IMR-90 (cell line): ENCODE data around the gene PGBD5. TPM values are rescaled to one million over a fixed set of nuclear protein-coding genes. Genes with fewer than 3 reads are reported as not detected.

Experiments
- ATAC-seq: fragments of 200-7000 bp; cut with Tn5 transposase; 2 replicates; pipeline ENCODE4 v1.9.1; 2020; ENCODE audit warnings: low read depth, mild to moderate bottlenecking, moderate library complexity
- BruUV-seq: library from RNA; stranded (reverse); fragments of 400-500 nt; replicated peaks from 2 replicates; lab custom pipeline; 2021; lab: Mats Ljungman, UMichigan
- CTCF ChIA-PET: fragments of 300-600 bp; formaldehyde crosslinking; extraction: SDS; loops from one replicate; lab custom pipeline; 2021; ENCODE audit warnings: antibody characterized with exemption; lab: Yijun Ruan, JAX
- POLR2A ChIA-PET: fragments of 300-600 bp; sonication (Branson Sonifier 250); formaldehyde crosslinking; loops from one replicate; lab custom pipeline; 2022; ENCODE audit warnings: antibody characterized with exemption; ENCODE audit not compliant: unreplicated experiment; lab: Charles Lee
- DNase-seq: peaks from one replicate; pipeline ENCODE4 v3.0.0; 2013
- H2AFZ ChIP-seq: replicated peaks from 2 replicates; pipeline ENCODE3; 2013; ENCODE audit warnings: low read length, mild to moderate bottlenecking; ENCODE audit not compliant: poor library complexity
- H2AK5ac ChIP-seq: 2 replicates; pipeline ENCODE4 v1.6.1; 2013; ENCODE audit warnings: low read depth, low read length, inconsistent platforms
- H2AK9ac ChIP-seq: replicated peaks from 2 replicates; pipeline ENCODE3; 2013; ENCODE audit warnings: mild to moderate bottlenecking, low read depth, low read length, moderate library complexity; ENCODE audit not compliant: poor library complexity
- H2BK120ac ChIP-seq: 2 replicates; pipeline ENCODE4 v1.6.1; 2013; ENCODE audit warnings: low read depth, low read length, inconsistent platforms
- H2BK15ac ChIP-seq: 3 replicates; pipeline ENCODE4 v1.6.1; 2013; ENCODE audit warnings: low read depth, low read length, inconsistent platforms
- H2BK20ac ChIP-seq: 2 replicates; pipeline ENCODE4 v1.6.1; 2013; ENCODE audit warnings: low read depth, mild to moderate bottlenecking, inconsistent platforms, low read length, moderate library complexity
- H2BK5ac ChIP-seq: 2 replicates; pipeline ENCODE4 v1.6.1; 2013; ENCODE audit warnings: mild to moderate bottlenecking, low read depth, low read length, inconsistent platforms; ENCODE audit not compliant: poor library complexity, severe bottlenecking
- H3K14ac ChIP-seq: replicated peaks from 2 replicates; pipeline ENCODE4 v1.6.1; 2013; ENCODE audit warnings: low read depth, low read length, inconsistent platforms
- H3K18ac ChIP-seq: 2 replicates; pipeline ENCODE4 v1.6.1; 2013; ENCODE audit warnings: low read depth, low read length, control low read depth
- H3K23ac ChIP-seq: 2 replicates; pipeline ENCODE4 v1.6.1; 2013; ENCODE audit warnings: low read depth, low read length, inconsistent platforms
- H3K27ac ChIP-seq: 2 replicates; pipeline ENCODE4 v1.5.1; 2013; ENCODE audit warnings: mild to moderate bottlenecking, control low read depth, low read length; ENCODE audit not compliant: insufficient read depth
- H3K27me3 ChIP-seq: 2 replicates; pipeline ENCODE4 v1.6.1; 2013; ENCODE audit warnings: low read length; ENCODE audit not compliant: control insufficient read depth, insufficient read depth
- H3K36me3 ChIP-seq: 2 replicates; pipeline ENCODE4 v1.6.1; 2013; ENCODE audit warnings: low read length, mixed read lengths; ENCODE audit not compliant: control insufficient read depth, insufficient read depth
- H3K4ac ChIP-seq: 2 replicates; pipeline ENCODE4 v1.6.1; 2013; ENCODE audit warnings: low read depth, low read length, inconsistent platforms
- H3K4me1 ChIP-seq: 2 replicates; pipeline ENCODE4 v1.6.1; 2013; ENCODE audit warnings: low read length, mixed read lengths; ENCODE audit not compliant: control insufficient read depth, insufficient read depth
- H3K4me2 ChIP-seq: 2 replicates; pipeline ENCODE4 v1.6.1; 2013; ENCODE audit warnings: low read depth, mild to moderate bottlenecking, control low read depth, low read length, moderate library complexity
- H3K4me3 ChIP-seq: 2 replicates; pipeline ENCODE4 v1.5.1; 2013; ENCODE audit warnings: low read depth, mild to moderate bottlenecking, control low read depth, low read length, moderate library complexity; ENCODE audit not compliant: insufficient read depth
- H3K56ac ChIP-seq: 2 replicates; pipeline ENCODE4 v1.6.1; 2013; ENCODE audit warnings: low read length, inconsistent platforms; ENCODE audit not compliant: insufficient read depth; ENCODE audit errors: extremely low read depth
- H3K79me1 ChIP-seq, 2 experiments: 2 replicates each; pipeline ENCODE4 v1.6.1; 2013; ENCODE audit warnings: low read length in 2 of 2, inconsistent platforms in 1 of 2, low read depth in 1 of 2
- H3K9ac ChIP-seq: 2 replicates; pipeline ENCODE4 v1.6.1; 2013; ENCODE audit warnings: low read depth, low read length, control low read depth
- H3K9me1 ChIP-seq: 2 replicates; pipeline ENCODE4 v1.6.1; 2013; ENCODE audit warnings: low read length, inconsistent platforms; ENCODE audit not compliant: insufficient read depth
- H3K9me3 ChIP-seq: 2 replicates; pipeline ENCODE4 v1.6.1; 2013; ENCODE audit warnings: low read length; ENCODE audit not compliant: control insufficient read depth, insufficient read depth
- H4K20me1 ChIP-seq: 2 replicates; pipeline ENCODE4 v1.6.1; 2013; ENCODE audit warnings: low read length, inconsistent platforms; ENCODE audit not compliant: insufficient read depth
- H4K5ac ChIP-seq: 2 replicates; pipeline ENCODE4 v1.6.1; 2013; ENCODE audit warnings: mild to moderate bottlenecking, low read depth, low read length, control low read depth
- H4K8ac ChIP-seq, 2 experiments: 2 replicates each; pipeline ENCODE4 v1.6.1; 2013; ENCODE audit warnings: low read depth in 2 of 2, low read length in 2 of 2, control low read depth in 1 of 2, inconsistent platforms in 1 of 2
- H4K91ac ChIP-seq: 2 replicates; pipeline ENCODE4 v1.6.1; 2013; ENCODE audit warnings: low read depth, low read length, inconsistent platforms; ENCODE audit not compliant: insufficient read depth
- BHLHE40 ChIP-seq: fragments of 150-350 bp; IDR thresholded peaks from 2 replicates; pipeline ENCODE4 v1.6.1; 2016; ENCODE audit warnings: mild to moderate bottlenecking, low read depth, low read length
- CEBPB ChIP-seq: IDR thresholded peaks from 2 replicates; pipeline ENCODE4 v1.6.1; 2012; ENCODE audit warnings: low read depth, low read length, improper control_type of control experiment
- MAFK ChIP-seq: IDR thresholded peaks from 2 replicates; pipeline ENCODE4 v1.6.1; 2012; ENCODE audit warnings: low read depth, low read length, improper control_type of control experiment
- MAZ ChIP-seq: IDR thresholded peaks from 2 replicates; pipeline ENCODE4 v1.6.1; 2012; ENCODE audit warnings: low read depth, mild to moderate bottlenecking, low read length, improper control_type of control experiment, moderate library complexity, borderline replicate concordance
- NFE2L2 ChIP-seq: fragments of 150-350 bp; IDR thresholded peaks from 2 replicates; pipeline ENCODE4 v1.6.1; 2016; ENCODE audit warnings: low read depth, mild to moderate bottlenecking, low read length
- RAD21 ChIP-seq: IDR thresholded peaks from 2 replicates; pipeline ENCODE4 v1.6.1; 2012; ENCODE audit warnings: low read length, improper control_type of control experiment
- RCOR1 ChIP-seq: IDR thresholded peaks from 2 replicates; pipeline ENCODE4 v1.6.1; 2012; ENCODE audit warnings: mild to moderate bottlenecking, low read length, improper control_type of control experiment; ENCODE audit not compliant: insufficient replicate concordance
- RFX5 ChIP-seq: IDR thresholded peaks from 2 replicates; pipeline ENCODE4 v1.8.0; 2012; ENCODE audit warnings: low read depth, mild to moderate bottlenecking, low read length, moderate library complexity
- SMC3 ChIP-seq: fragments of 150-350 bp; IDR thresholded peaks from 2 replicates; pipeline ENCODE4 v1.6.1; 2016; ENCODE audit warnings: low read depth, mild to moderate bottlenecking, antibody characterized with exemption, low read length, moderate library complexity
- WGBS, 2 experiments: methylation state at CpG; one replicate each; pipeline versions ENCODE4 v1.1.5 to v1.1.7; 2013; ENCODE audit warnings: missing lambda C conversion rate in 2 of 2; ENCODE audit not compliant: insufficient read length in 1 of 2; ENCODE audit errors: extremely low coverage in 2 of 2; 5-methylcytosine and 5-hydroxymethylcytosine counted together
- dilution Hi-C: fragments of 300-500 bp; cut with HindIII; formaldehyde crosslinking; loops from one replicate; pipeline ENCODE4 v1.14.3; 2018; ENCODE audit warnings: low sequenced_read_pairs; ENCODE audit not compliant: unreplicated experiment
- in situ Hi-C: fragments of 300-500 bp; cut with MboI; formaldehyde crosslinking; loops from 3 replicates; pipeline ENCODE4 v1.14.3; 2019; ENCODE audit warnings: low sequenced_read_pairs, inconsistent platforms, mixed read lengths
- intact Hi-C: fragments of 100-400 bp; cut with micrococcal nuclease; formaldehyde crosslinking; loops from 2 replicates; pipeline ENCODE4 v1.10.0; 2022
- polyA plus RNA-seq, 3 experiments: library from polyadenylated mRNA; depleted of rRNA; stranded (reverse); fragments of >200 nt; gene quantifications; 2 replicates each; pipeline ENCODE4 v1.2.3, GENCODE V29; 2012; ENCODE audit warnings: low replicate concordance in 1 of 3
- total RNA-seq: library from RNA; depleted of rRNA; stranded (reverse); fragments of >200 nt; gene quantifications from 2 replicates; pipeline ENCODE4 v1.2.3, GENCODE V29; 2012

PGBD5 gene
- total and polyA plus RNA-seq, 2 of the 4 experiments (the other 2 are of a cell fraction) = 0.18 to 0.36 TPM

- intact Hi-C loops = no loop called here
- no TSS peak for BruUV-seq
- Histone ChIP-seq H3K9ac (no peak overlapping the region), H3K14ac (no peak overlapping the region), H3K4me3 (no peak overlapping the region), H3K27ac (no peak overlapping the region), H3K9me1 (no peaks in the 10 kb centered on the region), H2BK15ac (no peak overlapping the region), H2BK5ac (no peak overlapping the region), H4K5ac (no peak overlapping the region), H4K91ac (no peak overlapping the region), H3K36me3 (no peaks in the 10 kb centered on the region), H3K23ac (no peak overlapping the region), H3K27me3 (peaks cover 2% of the 10 kb centered on the region; the same call in 1 of the 2 replicates), H2BK20ac (no peak overlapping the region), H4K8ac (no peak overlapping the region), H3K18ac (no peak overlapping the region), H2AFZ (no peak overlapping the region), H4K20me1 (no peaks in the 10 kb centered on the region), H2AK5ac (no peak overlapping the region), H3K9me3 (no peaks in the 10 kb centered on the region), H3K56ac (no peak overlapping the region), H3K4me1 (no peaks in the 10 kb centered on the region), H2BK120ac (no peak overlapping the region), H3K79me1 (no peaks in the 10 kb centered on the region), H3K4ac (no peak overlapping the region), H3K4me2 (no peak overlapping the region), H2AK9ac (peak overlapping the region; percentile 37)
- ChIA-PET CTCF (interaction anchor here (1.1 kb wide), 1 partner anchor 14 kb away, joined by 4 read pairs; no protein-coding TSS in a partner anchor), POLR2A (no interaction called here)
- ATAC-seq = no peak
- in situ Hi-C loops = loop anchor here (25.0 kb wide), 1 partner anchor 1039 kb away; the partner anchor contains the start of gene RAB4A
- DNase-seq = no peak
- dilution Hi-C loops = no loop called here
- 74% methylated on average over 6 of the region's 8 CpGs; no CpG with 5 or more reads in 1 of the 2 experiments for WGBS, 2 experiments
- no peak for TF ChIP-seq MAFK
- no peak for TF ChIP-seq BHLHE40
- no peak for TF ChIP-seq MAZ
- no peak for TF ChIP-seq RFX5
- TF ChIP-seq RAD21 = no peak
- TF ChIP-seq RCOR1 = no peak
- TF ChIP-seq CEBPB = no peak
- no peak for TF ChIP-seq NFE2L2
- TF ChIP-seq SMC3 = no peak
Observed at GRCh38 chr1:230301322-230301721, 124.8 kb downstream of the PGBD5 start.
